Endothelial cell of umbilical vein (primary cell): ENCODE measurements around the gene USP2.

Experiments used
- CTCF ChIP-seq, 2 donors: IDR thresholded peaks; 1 replicate in 1 of 2; 2 replicates in 1 of 2; pipeline ENCODE4 v1.5.1; 2011; ENCODE audit warnings: low read length in 2 of 2, mild to moderate bottlenecking in 2 of 2, moderate library complexity in 2 of 2, control low read depth in 1 of 2, inconsistent platforms in 1 of 2, low read depth in 1 of 2; ENCODE audit not compliant: insufficient read depth in 1 of 2; ENCODE audit errors: extremely low read depth in 1 of 2
- EZH2 ChIP-seq: IDR thresholded peaks from 2 replicates; pipeline ENCODE4 v1.6.1; 2012; ENCODE audit warnings: borderline replicate concordance, low read depth, mild to moderate bottlenecking, moderate library complexity, low read length, inconsistent platforms; ENCODE audit not compliant: severe bottlenecking
- FOS ChIP-seq: IDR thresholded peaks from 2 replicates; pipeline ENCODE4 v1.6.1; 2011; ENCODE audit warnings: mild to moderate bottlenecking, low read length, moderate library complexity, borderline replicate concordance; ENCODE audit not compliant: insufficient read depth
- GATA2 ChIP-seq: IDR thresholded peaks from 2 replicates; pipeline ENCODE4 v1.7.0; 2011; ENCODE audit warnings: low read depth, mild to moderate bottlenecking, moderate library complexity, mixed read lengths, low read length; ENCODE audit not compliant: insufficient read length, insufficient read depth
- JUN ChIP-seq: IDR thresholded peaks from 2 replicates; pipeline ENCODE4 v1.6.1; 2011; ENCODE audit warnings: borderline replicate concordance, low read depth; ENCODE audit not compliant: insufficient read length, insufficient read depth
- MAX ChIP-seq: IDR thresholded peaks from 2 replicates; pipeline ENCODE4 v1.6.1; 2011; ENCODE audit not compliant: insufficient read depth, insufficient read length
- MYC ChIP-seq: IDR thresholded peaks from one replicate; pipeline ENCODE4 v1.6.1; 2011; ENCODE audit warnings: mild to moderate bottlenecking, low read depth, low read length
- POLR2A ChIP-seq: IDR thresholded peaks from 2 replicates; pipeline ENCODE4 v1.6.1; 2012; ENCODE audit warnings: low read depth, mild to moderate bottlenecking, control low read depth, low read length
- POLR2AphosphoS5 ChIP-seq: IDR thresholded peaks from 2 replicates; pipeline ENCODE4 v1.6.1; 2012; ENCODE audit warnings: low read depth, mild to moderate bottlenecking, control low read depth, low read length, moderate library complexity; ENCODE audit not compliant: insufficient read depth

GRCh38 chr11:119414321-119414720, 32.8 kb upstream of the USP2 start:
- TF ChIP-seq POLR2AphosphoS5 = no peak
- TF ChIP-seq CTCF (IDR thresholded peaks at IDR 0.05; ENCODE audit: extremely low read depth in 1 of 2, insufficient read depth in 1 of 2, low read depth in 1 of 2, low read length in 2 of 2) = no peak
- no peak for TF ChIP-seq POLR2A
- TF ChIP-seq EZH2 = no peak
- TF ChIP-seq MYC = no peak
- no peak for TF ChIP-seq JUN
- no peak for TF ChIP-seq GATA2
- no peak for TF ChIP-seq MAX
- no peak for TF ChIP-seq FOS
